ENCODE data around the gene ZNF557.

ZNF557 gene

DNA sequence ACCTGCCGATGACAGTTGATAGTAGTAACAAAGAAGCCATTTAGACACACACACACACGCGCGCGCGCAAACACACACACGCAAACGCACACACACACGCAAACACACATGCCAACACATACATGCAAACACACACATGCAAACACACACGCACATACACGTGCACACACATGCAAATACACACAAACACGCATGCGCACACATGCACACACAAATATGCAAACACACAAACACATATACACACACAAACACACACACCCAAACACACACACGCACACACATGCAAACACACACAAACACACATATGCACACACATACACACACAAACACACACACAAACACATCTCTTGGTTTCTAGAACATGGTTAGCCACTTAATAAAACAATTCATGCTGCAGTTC lies 50.1 kb downstream of the ZNF557 start:
- DNase-seq (ENCODE audit: low read depth, low spot score) = no peak
- no peak overlapping the region for H3K4me3 ChIP-seq (ENCODE audit: low read depth, low read length)
- TF ChIP-seq, protein P1, sequence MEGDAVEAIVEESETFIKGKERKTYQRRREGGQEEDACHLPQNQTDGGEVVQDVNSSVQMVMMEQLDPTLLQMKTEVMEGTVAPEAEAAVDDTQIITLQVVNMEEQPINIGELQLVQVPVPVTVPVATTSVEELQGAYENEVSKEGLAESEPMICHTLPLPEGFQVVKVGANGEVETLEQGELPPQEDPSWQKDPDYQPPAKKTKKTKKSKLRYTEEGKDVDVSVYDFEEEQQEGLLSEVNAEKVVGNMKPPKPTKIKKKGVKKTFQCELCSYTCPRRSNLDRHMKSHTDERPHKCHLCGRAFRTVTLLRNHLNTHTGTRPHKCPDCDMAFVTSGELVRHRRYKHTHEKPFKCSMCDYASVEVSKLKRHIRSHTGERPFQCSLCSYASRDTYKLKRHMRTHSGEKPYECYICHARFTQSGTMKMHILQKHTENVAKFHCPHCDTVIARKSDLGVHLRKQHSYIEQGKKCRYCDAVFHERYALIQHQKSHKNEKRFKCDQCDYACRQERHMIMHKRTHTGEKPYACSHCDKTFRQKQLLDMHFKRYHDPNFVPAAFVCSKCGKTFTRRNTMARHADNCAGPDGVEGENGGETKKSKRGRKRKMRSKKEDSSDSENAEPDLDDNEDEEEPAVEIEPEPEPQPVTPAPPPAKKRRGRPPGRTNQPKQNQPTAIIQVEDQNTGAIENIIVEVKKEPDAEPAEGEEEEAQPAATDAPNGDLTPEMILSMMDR (IDR thresholded peaks at IDR 0.05; ENCODE audit: insufficient read depth, low read length, missing control alignments) = no peak
- POLR2A ChIA-PET = no interaction called here
- CTCF ChIA-PET = no interaction called here

DNA sequence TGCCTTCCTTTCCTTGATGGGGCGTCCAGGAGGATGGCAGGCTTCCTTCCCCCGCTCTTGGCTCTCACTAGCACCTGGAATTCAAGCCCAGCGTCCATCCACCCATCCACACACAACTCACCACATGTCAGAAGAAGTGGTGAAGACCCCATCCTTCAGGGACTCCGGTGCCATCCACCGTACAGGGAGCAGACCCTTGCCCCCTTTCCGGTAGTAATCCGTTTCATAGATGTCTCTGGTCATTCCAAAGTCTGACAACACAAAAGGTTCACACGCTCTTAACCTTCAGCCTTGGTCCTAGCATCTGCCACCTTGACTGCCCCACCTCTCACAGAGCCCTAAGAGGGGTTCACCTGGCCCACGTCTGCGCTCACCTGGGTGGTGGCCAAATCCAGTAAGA lies 51.0 kb downstream of the ZNF557 start:
- CTCF ChIA-PET = interaction anchor here (0.6 kb wide), 1 partner anchor 18 kb away, joined by 3 read pairs; no protein-coding TSS in a partner anchor
- no peak overlapping the region for H3K4me3 ChIP-seq (ENCODE audit: low read depth, low read length)
- POLR2A ChIA-PET = no interaction called here
- TF ChIP-seq, protein P1 (IDR thresholded peaks at IDR 0.05; ENCODE audit: insufficient read depth, low read length, missing control alignments) = no peak
- DNase-seq (ENCODE audit: low read depth, low spot score) = no peak

GRCh38 chr19:7122701-7123100 lies 53.2 kb downstream of the ZNF557 start:
- H3K4me3 ChIP-seq (ENCODE audit: low read depth, low read length) = no peak overlapping the region
- ChIA-PET POLR2A (no interaction called here), CTCF (no interaction called here)
- TF ChIP-seq, protein P1 (IDR thresholded peaks at IDR 0.05; ENCODE audit: insufficient read depth, low read length, missing control alignments) = no peak
- DNase-seq (ENCODE audit: low read depth, low spot score) = no peak

DNA sequence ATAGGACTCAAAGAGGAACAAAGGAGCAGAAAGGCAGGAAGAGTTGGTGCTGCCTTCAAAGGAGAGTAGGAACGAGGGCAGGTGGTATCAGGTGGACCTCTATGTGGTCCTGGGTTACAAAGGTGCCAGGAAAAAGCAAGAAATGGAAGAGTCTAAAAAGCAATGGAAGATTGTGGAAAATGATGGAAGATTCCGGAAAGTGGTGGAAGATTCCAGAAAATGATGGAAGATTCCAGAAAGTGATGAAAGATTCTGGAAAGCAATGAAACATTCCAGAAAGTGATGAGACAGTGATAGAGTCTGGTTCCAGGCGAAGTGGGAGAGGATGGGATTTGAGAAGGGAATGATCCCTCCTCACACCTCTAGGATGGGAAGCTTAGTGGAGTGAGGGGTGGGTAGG lies 55.3 kb downstream of the ZNF557 start:
- H3K4me3 ChIP-seq (ENCODE audit: low read depth, low read length) = no peak overlapping the region
- CTCF ChIA-PET = interaction anchor here (1.5 kb wide), 1 partner anchor 12 kb away, joined by 3 read pairs; no protein-coding TSS in a partner anchor
- no peak for DNase-seq (ENCODE audit: low read depth, low spot score)
- POLR2A ChIA-PET = no interaction called here
- TF ChIP-seq, protein P1 (IDR thresholded peaks at IDR 0.05; ENCODE audit: insufficient read depth, low read length, missing control alignments) = no peak

DNA sequence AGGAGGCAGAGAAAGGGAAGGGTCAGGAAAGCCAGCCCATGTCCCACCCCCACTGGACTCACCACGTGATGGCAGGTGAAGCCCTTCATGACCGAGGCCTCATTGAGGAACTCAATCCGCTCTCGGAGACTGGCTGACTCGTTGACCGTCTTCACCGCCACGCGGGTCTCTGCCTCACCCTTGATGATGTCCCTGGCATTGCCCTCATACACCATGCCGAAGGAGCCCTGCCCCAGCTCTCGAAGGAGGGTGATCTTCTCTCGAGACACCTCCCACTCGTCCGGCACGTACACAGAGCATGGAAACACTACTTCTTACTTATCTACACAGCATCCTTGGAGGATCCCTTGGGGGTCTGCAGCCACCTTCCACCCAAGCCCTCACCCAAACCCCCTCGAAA lies 55.7 kb downstream of the ZNF557 start:
- CTCF ChIA-PET = interaction anchor here (1.1 to 2.6 kb wide), 2 partner anchors 24 to 216 kb away, joined by 3 to 12 read pairs; no protein-coding TSS in a partner anchor
- H3K4me3 ChIP-seq (ENCODE audit: low read depth, low read length) = no peak overlapping the region
- POLR2A ChIA-PET = no interaction called here
- TF ChIP-seq, protein P1 (IDR thresholded peaks at IDR 0.05; ENCODE audit: insufficient read depth, low read length, missing control alignments) = no peak
- DNase-seq (ENCODE audit: low read depth, low spot score) = no peak

- no peak for DNase-seq (ENCODE audit: low read depth, low spot score)
- H3K4me3 ChIP-seq (ENCODE audit: low read depth, low read length) = no peak overlapping the region
- POLR2A ChIA-PET = no interaction called here
- TF ChIP-seq, protein P1 (IDR thresholded peaks at IDR 0.05; ENCODE audit: insufficient read depth, low read length, missing control alignments) = no peak
- CTCF ChIA-PET = interaction anchor here (1.1 to 2.6 kb wide), 2 partner anchors 23 to 215 kb away, joined by 3 to 12 read pairs; no protein-coding TSS in a partner anchor
Measured at GRCh38 chr19:7126132-7126531, 56.6 kb downstream of the ZNF557 start.
